ENCODE results near the gene FAM221A.

Gene FAM221A

GRCh38 chr7:23709081-23709750 lies 29.2 kb downstream of the FAM221A start:
- H3K4me2 ChIP-seq (ENCODE audit: insufficient read depth, low read length) = no peak overlapping the region
- peaks cover 12% of the 10 kb centered on the region; the same call in 1 of the 2 replicates for H3K36me3 ChIP-seq (ENCODE audit: insufficient read depth, low read length)
- H3K27me3 ChIP-seq (ENCODE audit: insufficient read depth, low read length, poor library complexity) = no peaks in the 10 kb centered on the region
- no peaks in the 10 kb centered on the region for H4K20me1 ChIP-seq (ENCODE audit: insufficient read depth, low read length)
- no peaks in the 10 kb centered on the region for H3K9me3 ChIP-seq (ENCODE audit: insufficient read depth, low read length, severe bottlenecking)
- DNase-seq = no peak
- H3K4me1 ChIP-seq (ENCODE audit: insufficient read depth, low read length) = no peaks in the 10 kb centered on the region
- H3K27ac ChIP-seq (ENCODE audit: low read length) = no peak overlapping the region
- no peak for TF ChIP-seq CTCF (IDR thresholded peaks at IDR 0.05; ENCODE audit: borderline replicate concordance, extremely low read depth, low read length, poor library complexity, severe bottlenecking)
- no peak for TF ChIP-seq EZH2 (IDR thresholded peaks at IDR 0.05; ENCODE audit: borderline replicate concordance, low read depth, low read length, severe bottlenecking)
- no peak overlapping the region for H3K9ac ChIP-seq (ENCODE audit: low read depth, low read length)
- no peaks in the 10 kb centered on the region for H3K79me2 ChIP-seq (ENCODE audit: insufficient read depth, low read length)
- H2AFZ ChIP-seq (ENCODE audit: low read depth, low read length) = no peak overlapping the region
- no peak for ATAC-seq (ENCODE audit: insufficient read depth, low read depth)
- H3K4me3 ChIP-seq (ENCODE audit: low read depth in 1 of 2, low read length in 2 of 2) = no peak overlapping the region

GRCh38 chr7:23710000-23710399 lies 30.0 kb downstream of the FAM221A start, which contains the start of gene STK31:
Gene STK31 (plus strand): TSS chr7:23710219. CDS start chr7:23710286, 67 bp downstream.
- Histone ChIP-seq H3K9me3 (ENCODE audit: insufficient read depth, low read length, severe bottlenecking) (no peaks in the 10 kb centered on the region), H3K27me3 (ENCODE audit: insufficient read depth, low read length, poor library complexity) (no peaks in the 10 kb centered on the region), H2AFZ (ENCODE audit: low read depth, low read length) (no peak within 1 kb of the TSS), H3K79me2 (ENCODE audit: insufficient read depth, low read length) (no peaks in the 10 kb centered on the region), H3K36me3 (ENCODE audit: insufficient read depth, low read length) (peaks cover 5% of the 10 kb centered on the region; the same call in 1 of the 2 replicates), H3K9ac (ENCODE audit: low read depth, low read length) (no peak within 1 kb of the TSS), H4K20me1 (ENCODE audit: insufficient read depth, low read length) (no peaks in the 10 kb centered on the region), H3K27ac (ENCODE audit: low read length) (no peak within 1 kb of the TSS), H3K4me1 (ENCODE audit: insufficient read depth, low read length) (no peaks in the 10 kb centered on the region), H3K4me3 (ENCODE audit: low read depth in 1 of 2, low read length in 2 of 2) (no peak within 1 kb of the TSS), H3K4me2 (ENCODE audit: insufficient read depth, low read length) (no peak within 1 kb of the TSS)
- ATAC-seq (ENCODE audit: insufficient read depth, low read depth) (no peak), DNase-seq (no peak)
- no peak for TF ChIP-seq EZH2 (IDR thresholded peaks at IDR 0.05; ENCODE audit: borderline replicate concordance, low read depth, low read length, severe bottlenecking)

GRCh38 chr7:23712368-23713284 lies 32.6 kb downstream of the FAM221A start:
- ATAC-seq (ENCODE audit: insufficient read depth, low read depth) (peak; percentile 63; the same call in 2 of the 3 replicates), DNase-seq (no peak)
- no peaks in the 10 kb centered on the region for H3K79me2 ChIP-seq (ENCODE audit: insufficient read depth, low read length)
- H4K20me1 ChIP-seq (ENCODE audit: insufficient read depth, low read length) = no peaks in the 10 kb centered on the region
- H3K36me3 ChIP-seq (ENCODE audit: insufficient read depth, low read length) = no peaks in the 10 kb centered on the region
- H2AFZ ChIP-seq (ENCODE audit: low read depth, low read length) = no peak overlapping the region
- TF ChIP-seq EZH2 (IDR thresholded peaks at IDR 0.05; ENCODE audit: borderline replicate concordance, low read depth, low read length, severe bottlenecking) (no peak), CTCF (IDR thresholded peaks at IDR 0.05; ENCODE audit: borderline replicate concordance, extremely low read depth, low read length, poor library complexity, severe bottlenecking) (peak; percentile 65)
- no peak overlapping the region for H3K4me2 ChIP-seq (ENCODE audit: insufficient read depth, low read length)
- no peak overlapping the region for H3K27ac ChIP-seq (ENCODE audit: low read length)
- no peaks in the 10 kb centered on the region for H3K9me3 ChIP-seq (ENCODE audit: insufficient read depth, low read length, severe bottlenecking)
- no peak overlapping the region for H3K9ac ChIP-seq (ENCODE audit: low read depth, low read length)
- H3K27me3 ChIP-seq (ENCODE audit: insufficient read depth, low read length, poor library complexity) = no peaks in the 10 kb centered on the region
- no peaks in the 10 kb centered on the region for H3K4me1 ChIP-seq (ENCODE audit: insufficient read depth, low read length)
- no peak overlapping the region for H3K4me3 ChIP-seq (ENCODE audit: low read depth in 1 of 2, low read length in 2 of 2)

All from DND-41 (cell line).